Cardiac fibroblast (primary cell): ENCODE measurements around the gene SKOR1.

Source experiments
- DNase-seq, 2 donors: peaks; one replicate each; pipeline versions ENCODE4 v3.0.0 to v3.0.0-alpha.2; 2010; ENCODE audit warnings: low read depth in 2 of 2
- H3K4me3 ChIP-seq, 2 donors: replicated peaks in 1 of 2; 1 replicate in 1 of 2; 2 replicates in 1 of 2; pipeline ENCODE4 v1.5.1; 2011; ENCODE audit warnings: low read depth in 2 of 2, low read length in 2 of 2, mild to moderate bottlenecking in 2 of 2, moderate library complexity in 1 of 2
- CTCF ChIP-seq: IDR thresholded peaks from one replicate; pipeline ENCODE4 v1.5.1; 2011; ENCODE audit warnings: low read depth, mild to moderate bottlenecking, low read length, inconsistent platforms

SKOR1 gene

GRCh38 chr15:67779549-67780111 lies 45.7 kb upstream of the SKOR1 start:
- no peak for TF ChIP-seq CTCF
- H3K4me3 ChIP-seq: no peak overlapping the region
- no peak for DNase-seq

- no peak for DNase-seq
Measured at GRCh38 chr15:67781061-67781460, 44.2 kb upstream of the SKOR1 start.

GRCh38 chr15:67781907-67782690 lies 43.2 kb upstream of the SKOR1 start:
- TF ChIP-seq CTCF: no peak
- no peak overlapping the region for H3K4me3 ChIP-seq
- no peak for DNase-seq

More at GRCh38 chr15:67781061-67781460, 44.2 kb upstream of the SKOR1 start:
- TF ChIP-seq CTCF: no peak
- no peak overlapping the region for H3K4me3 ChIP-seq

- DNase-seq: no peak
- no peak for TF ChIP-seq CTCF
Measured at GRCh38 chr15:67782691-67782991, 42.7 kb upstream of the SKOR1 start.

GRCh38 chr15:67783303-67783702 lies 42.0 kb upstream of the SKOR1 start:
- TF ChIP-seq CTCF: no peak
- DNase-seq: no peak
- H3K4me3 ChIP-seq: no peak overlapping the region

More at GRCh38 chr15:67782691-67782991, 42.7 kb upstream of the SKOR1 start:
- H3K4me3 ChIP-seq: no peak overlapping the region

GRCh38 chr15:67784090-67784781 lies 41.1 kb upstream of the SKOR1 start:
- TF ChIP-seq CTCF: no peak
- H3K4me3 ChIP-seq: no peak overlapping the region
- no peak for DNase-seq
